Loucy (cell line): ENCODE results near the gene TANGO2.

Experiments
- H2AFZ ChIP-seq: fragments of 200-600 bp; sonication (generic); 2 replicates; pipeline ENCODE4 v1.6.0; 2016; ENCODE audit warnings: antibody characterized with exemption, mild to moderate bottlenecking, low read length, moderate library complexity
- H3F3A ChIP-seq: fragments of 200-600 bp; 2 replicates; pipeline ENCODE4 v1.6.0; 2016; ENCODE audit warnings: antibody characterized with exemption, low read depth, mild to moderate bottlenecking
- H3K27me3 ChIP-seq: fragments of 200-600 bp; sonication (generic); 2 replicates; pipeline ENCODE4 v1.6.1; 2014; ENCODE audit warnings: low read length, mild to moderate bottlenecking; ENCODE audit not compliant: insufficient read depth, poor library complexity, severe bottlenecking
- H3K36me3 ChIP-seq: fragments of 200-600 bp; sonication (generic); 2 replicates; pipeline ENCODE4 v1.6.1; 2016; ENCODE audit warnings: low read length; ENCODE audit not compliant: insufficient read depth
- H3K4me1 ChIP-seq: fragments of 200-600 bp; sonication (generic); 2 replicates; pipeline ENCODE4 v1.5.1; 2014; ENCODE audit warnings: low read length, mild to moderate bottlenecking; ENCODE audit not compliant: insufficient read depth, poor library complexity, severe bottlenecking
- H3K4me2 ChIP-seq: fragments of 200-600 bp; sonication (generic); 2 replicates; pipeline ENCODE4 v1.6.0; 2014; ENCODE audit warnings: antibody characterized with exemption, low read length, low read depth, mild to moderate bottlenecking; ENCODE audit not compliant: poor library complexity, severe bottlenecking
- H3K4me3 ChIP-seq: fragments of 200-600 bp; sonication (generic); 2 replicates; pipeline ENCODE4 v1.5.1; 2014; ENCODE audit warnings: low read length, mild to moderate bottlenecking, mixed read lengths; ENCODE audit not compliant: poor library complexity, severe bottlenecking
- H3K79me2 ChIP-seq: fragments of 200-600 bp; sonication (generic); 2 replicates; pipeline ENCODE4 v1.6.1; 2014; ENCODE audit warnings: low read length; ENCODE audit not compliant: insufficient read depth
- H3K9ac ChIP-seq: fragments of 200-600 bp; sonication (generic); 2 replicates; pipeline ENCODE4 v1.6.0; 2014; ENCODE audit warnings: mild to moderate bottlenecking, low read depth, low read length, moderate library complexity; ENCODE audit not compliant: poor library complexity, severe bottlenecking
- H3K9me2 ChIP-seq: fragments of 200-600 bp; sonication (generic); replicated peaks from 2 replicates; pipeline ENCODE4 v1.6.1; 2016; ENCODE audit warnings: low read depth, low read length, mixed read lengths
- H3K9me3 ChIP-seq: fragments of 200-600 bp; sonication (generic); 2 replicates; pipeline ENCODE4 v1.6.1; 2014; ENCODE audit warnings: mild to moderate bottlenecking, antibody characterized with exemption, low read length, low read depth; ENCODE audit not compliant: insufficient read depth
- H4K20me1 ChIP-seq: fragments of 200-600 bp; sonication (generic); 2 replicates; pipeline ENCODE4 v1.6.0; 2014; ENCODE audit warnings: antibody characterized with exemption, low read length, mild to moderate bottlenecking; ENCODE audit not compliant: insufficient read depth, poor library complexity, severe bottlenecking
- EZH2phosphoT487 ChIP-seq: fragments of 200-600 bp; IDR thresholded peaks from 2 replicates; pipeline ENCODE4 v1.6.1; 2018; ENCODE audit warnings: antibody characterized with exemption, mild to moderate bottlenecking, moderate library complexity, borderline replicate concordance
- TF ChIP-seq, protein P1 (sequence below): fragments of 200-600 bp; sonication (generic); conservative IDR thresholded peaks from 2 replicates; pipeline ENCODE4 v1.5.1; 2014; ENCODE audit warnings: mild to moderate bottlenecking, antibody characterized with exemption, low read length

The TANGO2 gene

DNA sequence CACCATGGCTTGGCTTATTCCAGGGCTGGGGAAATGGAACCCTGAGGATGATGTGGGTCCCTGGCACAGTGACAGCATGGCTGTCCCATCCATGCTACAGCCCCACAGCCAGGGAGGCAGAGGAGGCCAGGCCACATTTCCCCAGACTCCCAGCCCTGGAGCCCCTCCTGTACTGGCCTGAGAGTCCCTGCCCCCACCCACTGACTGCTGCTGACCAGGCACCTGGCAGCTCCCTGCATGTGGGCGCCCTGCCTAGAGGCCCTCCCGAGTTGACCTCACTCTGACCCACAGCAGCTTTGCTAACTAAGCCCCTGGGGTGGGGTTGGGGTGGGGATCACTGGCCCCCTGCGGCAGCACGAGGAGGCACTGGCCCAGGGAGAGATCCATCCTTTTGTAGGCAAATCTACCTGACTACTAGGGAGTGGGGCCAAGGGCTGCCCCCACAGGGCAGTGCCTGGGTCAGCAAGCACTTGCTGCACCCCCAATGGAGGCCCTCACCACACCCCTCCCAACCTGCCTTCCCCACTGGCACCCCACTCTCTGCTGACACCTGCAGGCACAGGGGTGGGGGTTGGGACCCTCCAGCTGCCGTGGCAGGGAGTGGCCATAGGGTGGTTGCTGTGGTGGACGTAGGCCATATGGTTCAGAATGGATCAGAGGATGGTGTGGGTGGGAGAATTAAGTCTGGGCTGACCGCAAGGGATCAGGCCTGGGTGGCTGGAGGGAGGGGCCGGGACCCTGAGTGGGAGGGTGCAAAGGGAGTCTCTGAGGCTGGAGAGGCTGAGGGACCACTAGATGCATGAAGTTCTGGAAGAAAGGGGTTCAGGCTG, 21.7 kb upstream of the TANGO2 start:
- Histone ChIP-seq H3K9me2 (no peaks in the 10 kb centered on the region), H3K4me3 (no peak overlapping the region), H3K36me3 (no peaks in the 10 kb centered on the region), H3K79me2 (no peaks in the 10 kb centered on the region), H3K4me2 (no peak overlapping the region), H4K20me1 (no peaks in the 10 kb centered on the region), H3K9me3 (peaks cover 4% of the 10 kb centered on the region; the same call in 1 of the 2 replicates), H3F3A (no peaks in the 10 kb centered on the region), H2AFZ (no peak overlapping the region), H3K4me1 (peaks cover 5% of the 10 kb centered on the region), H3K9ac (no peak overlapping the region), H3K27me3 (no peaks in the 10 kb centered on the region)
- TF ChIP-seq, protein P1, sequence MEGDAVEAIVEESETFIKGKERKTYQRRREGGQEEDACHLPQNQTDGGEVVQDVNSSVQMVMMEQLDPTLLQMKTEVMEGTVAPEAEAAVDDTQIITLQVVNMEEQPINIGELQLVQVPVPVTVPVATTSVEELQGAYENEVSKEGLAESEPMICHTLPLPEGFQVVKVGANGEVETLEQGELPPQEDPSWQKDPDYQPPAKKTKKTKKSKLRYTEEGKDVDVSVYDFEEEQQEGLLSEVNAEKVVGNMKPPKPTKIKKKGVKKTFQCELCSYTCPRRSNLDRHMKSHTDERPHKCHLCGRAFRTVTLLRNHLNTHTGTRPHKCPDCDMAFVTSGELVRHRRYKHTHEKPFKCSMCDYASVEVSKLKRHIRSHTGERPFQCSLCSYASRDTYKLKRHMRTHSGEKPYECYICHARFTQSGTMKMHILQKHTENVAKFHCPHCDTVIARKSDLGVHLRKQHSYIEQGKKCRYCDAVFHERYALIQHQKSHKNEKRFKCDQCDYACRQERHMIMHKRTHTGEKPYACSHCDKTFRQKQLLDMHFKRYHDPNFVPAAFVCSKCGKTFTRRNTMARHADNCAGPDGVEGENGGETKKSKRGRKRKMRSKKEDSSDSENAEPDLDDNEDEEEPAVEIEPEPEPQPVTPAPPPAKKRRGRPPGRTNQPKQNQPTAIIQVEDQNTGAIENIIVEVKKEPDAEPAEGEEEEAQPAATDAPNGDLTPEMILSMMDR = no peak
- no peak for TF ChIP-seq EZH2phosphoT487

GRCh38 chr22:20000246-20001081, 20.4 kb upstream of the TANGO2 start:
- Histone ChIP-seq H3K79me2 (no peaks in the 10 kb centered on the region), H3K9ac (no peak overlapping the region), H3K4me3 (no peak overlapping the region), H3K9me3 (peaks cover 4% of the 10 kb centered on the region; the same call in 1 of the 2 replicates), H3K4me2 (no peak overlapping the region), H3K9me2 (no peaks in the 10 kb centered on the region), H3F3A (no peaks in the 10 kb centered on the region), H4K20me1 (no peaks in the 10 kb centered on the region), H3K36me3 (no peaks in the 10 kb centered on the region), H3K4me1 (peaks cover 5% of the 10 kb centered on the region), H2AFZ (no peak overlapping the region), H3K27me3 (no peaks in the 10 kb centered on the region)
- TF ChIP-seq EZH2phosphoT487 = no peak
- TF ChIP-seq, protein P1 = peak; percentile 15; the same call in 1 of the 2 replicates

DNA sequence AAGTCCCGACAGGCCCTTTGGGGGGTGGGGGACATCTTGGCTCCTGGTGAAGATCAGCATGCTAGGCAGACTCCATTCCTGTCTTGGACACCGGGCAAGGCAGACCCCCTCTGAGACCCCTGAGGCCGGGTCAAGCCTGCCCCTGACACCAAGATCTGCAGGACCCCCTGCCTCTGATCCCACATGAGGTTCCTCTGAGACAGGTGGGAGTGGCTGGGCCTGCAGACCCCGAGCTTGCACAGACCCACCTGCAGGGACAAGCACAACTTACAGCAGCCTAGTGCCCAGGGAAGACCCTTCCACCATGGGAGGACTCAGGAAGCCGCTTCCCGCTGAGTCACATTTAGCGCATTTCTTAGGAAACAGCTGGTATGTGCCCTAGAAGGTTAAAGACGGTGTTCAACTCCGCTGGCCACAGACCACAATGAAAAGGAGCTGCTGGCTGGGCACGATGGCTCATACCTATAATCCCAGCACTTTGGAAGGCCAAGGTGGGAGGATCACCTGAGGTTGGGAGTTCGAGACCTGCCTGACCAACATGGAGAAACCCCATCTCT, 19.8 kb upstream of the TANGO2 start:
- no peaks in the 10 kb centered on the region for H4K20me1 ChIP-seq
- no peaks in the 10 kb centered on the region for H3F3A ChIP-seq
- TF ChIP-seq, protein P1 = no peak
- TF ChIP-seq EZH2phosphoT487 = no peak
- H3K9me3 ChIP-seq = peaks cover 4% of the 10 kb centered on the region; the same call in 1 of the 2 replicates
- no peaks in the 10 kb centered on the region for H3K36me3 ChIP-seq
- H2AFZ ChIP-seq = no peak overlapping the region
- peaks cover 5% of the 10 kb centered on the region for H3K4me1 ChIP-seq
- H3K9ac ChIP-seq = no peak overlapping the region
- no peak overlapping the region for H3K4me2 ChIP-seq
- H3K4me3 ChIP-seq = no peak overlapping the region
- H3K27me3 ChIP-seq = no peaks in the 10 kb centered on the region
- H3K79me2 ChIP-seq = no peaks in the 10 kb centered on the region
- H3K9me2 ChIP-seq = no peaks in the 10 kb centered on the region
